Measurements from ENCODE around the gene ADAM33. TPM values are rescaled to one million over a fixed set of nuclear protein-coding genes. Genes with fewer than 3 reads are reported as not detected.
A peak's percentile ranks its signal among the peaks of the same experiment; 100 is the strongest.

Gene ADAM33
- total RNA-seq, 2 donors from 2014 or later = not detected

- ATAC-seq = no peak
- Mint-ChIP-seq H3K36me3 (no peaks in the 10 kb centered on the region), H3K4me1 (ENCODE audit: low read depth in 2 of 2) (peaks cover 0 to 10% of the 10 kb centered on the region in 2 donors), H3K9me3 (no peaks in the 10 kb centered on the region), H3K4me3 (no peak overlapping the region), H3K27me3 (peaks cover 25 to 41% of the 10 kb centered on the region in 2 donors), H3K27ac (no peak overlapping the region)
- no peak for DNase-seq (ENCODE audit: low spot score)
Measured at GRCh38 chr20:3673221-3674070, 8.4 kb downstream of the ADAM33 start.

- H3K4me1 Mint-ChIP-seq (ENCODE audit: low read depth in 2 of 2) = peaks cover 0 to 10% of the 10 kb centered on the region in 2 donors
- DNase-seq (ENCODE audit: low spot score) = no peak
- H3K27ac Mint-ChIP-seq = no peak overlapping the region
- peaks cover 24 to 41% of the 10 kb centered on the region in 2 donors for H3K27me3 Mint-ChIP-seq
- H3K9me3 Mint-ChIP-seq = no peaks in the 10 kb centered on the region
- no peak for ATAC-seq
- no peaks in the 10 kb centered on the region for H3K36me3 Mint-ChIP-seq
- H3K4me3 Mint-ChIP-seq = no peak overlapping the region
Measured at GRCh38 chr20:3672547-3673171, 9.2 kb downstream of the ADAM33 start.

- Mint-ChIP-seq H3K27me3 (peaks cover 24 to 41% of the 10 kb centered on the region in 2 donors), H3K9me3 (no peaks in the 10 kb centered on the region), H3K4me1 (ENCODE audit: low read depth in 2 of 2) (peaks cover 5 to 15% of the 10 kb centered on the region in 2 donors), H3K4me3 (no peak overlapping the region), H3K36me3 (no peaks in the 10 kb centered on the region), H3K27ac (no peak overlapping the region)
- DNase-seq (ENCODE audit: low spot score) (no peak), ATAC-seq (no peak)
Measured at GRCh38 chr20:3671986-3672546, 9.7 kb downstream of the ADAM33 start.

DNA sequence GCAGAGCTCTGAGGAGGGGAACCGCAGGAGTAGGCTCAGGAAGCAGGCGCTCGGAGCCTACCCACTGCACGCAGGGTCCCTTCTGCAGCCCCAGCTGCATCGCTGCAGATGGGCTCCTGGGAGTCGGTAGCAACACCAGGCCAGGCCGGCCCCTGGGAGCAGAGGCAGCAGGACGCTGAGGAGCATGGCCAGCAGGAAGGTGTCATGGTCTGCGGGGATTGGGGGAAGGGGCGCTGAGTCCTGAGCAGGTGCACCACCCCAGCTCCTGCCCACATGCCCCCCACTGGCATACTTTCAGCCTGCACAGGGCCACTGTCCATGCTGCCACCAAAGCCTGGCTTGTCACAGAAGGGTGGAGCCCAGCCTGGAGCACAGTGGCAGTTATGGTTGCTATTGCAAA, 10.9 kb downstream of the ADAM33 start:
- Mint-ChIP-seq H3K36me3 (no peaks in the 10 kb centered on the region), H3K27ac (no peak overlapping the region), H3K9me3 (no peaks in the 10 kb centered on the region), H3K4me1 (ENCODE audit: low read depth in 2 of 2) (peaks cover 12 to 18% of the 10 kb centered on the region in 2 donors), H3K27me3 (peaks cover 18 to 37% of the 10 kb centered on the region in 2 donors), H3K4me3 (no peak overlapping the region)
- ATAC-seq (no peak), DNase-seq (ENCODE audit: low spot score) (no peak)

DNA sequence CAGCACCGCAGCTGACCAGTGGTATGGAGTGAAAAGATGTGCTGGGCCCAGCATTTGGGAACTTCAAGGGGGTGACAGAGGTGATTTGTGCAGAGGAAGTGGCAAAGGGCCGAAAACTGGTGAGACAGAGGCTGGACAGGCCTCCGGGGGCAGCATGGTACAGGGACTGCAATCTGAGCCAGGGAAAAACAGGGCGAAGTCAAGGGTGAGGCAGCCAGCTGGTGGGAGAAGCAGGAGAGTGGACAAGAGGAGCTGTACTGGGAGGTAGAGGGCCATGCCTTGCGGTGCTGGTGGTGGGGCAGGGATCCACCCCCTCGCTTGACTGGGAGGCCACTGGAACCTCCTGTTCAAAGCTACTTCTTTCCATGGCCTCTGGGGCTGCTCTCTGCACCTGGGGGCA, 11.3 kb downstream of the ADAM33 start:
- H3K36me3 Mint-ChIP-seq = no peaks in the 10 kb centered on the region
- DNase-seq (ENCODE audit: low spot score) (no peak), ATAC-seq (no peak)
- no peak overlapping the region for H3K4me3 Mint-ChIP-seq
- H3K9me3 Mint-ChIP-seq = no peaks in the 10 kb centered on the region
- no peak overlapping the region for H3K27ac Mint-ChIP-seq
- peaks cover 14 to 35% of the 10 kb centered on the region in 2 donors for H3K27me3 Mint-ChIP-seq
- H3K4me1 Mint-ChIP-seq (ENCODE audit: low read depth in 2 of 2) = peaks cover 15 to 22% of the 10 kb centered on the region in 2 donors

GRCh38 chr20:3669710-3670367, 12.0 kb downstream of the ADAM33 start:
- H3K4me1 Mint-ChIP-seq (ENCODE audit: low read depth in 2 of 2) = peaks cover 22 to 28% of the 10 kb centered on the region in 2 donors
- ATAC-seq (no peak), DNase-seq (ENCODE audit: low spot score) (no peak)
- H3K27me3 Mint-ChIP-seq = peaks cover 7 to 29% of the 10 kb centered on the region in 2 donors
- no peaks in the 10 kb centered on the region for H3K9me3 Mint-ChIP-seq
- no peaks in the 10 kb centered on the region for H3K36me3 Mint-ChIP-seq
- H3K27ac Mint-ChIP-seq = no peak overlapping the region
- no peak overlapping the region for H3K4me3 Mint-ChIP-seq

DNA sequence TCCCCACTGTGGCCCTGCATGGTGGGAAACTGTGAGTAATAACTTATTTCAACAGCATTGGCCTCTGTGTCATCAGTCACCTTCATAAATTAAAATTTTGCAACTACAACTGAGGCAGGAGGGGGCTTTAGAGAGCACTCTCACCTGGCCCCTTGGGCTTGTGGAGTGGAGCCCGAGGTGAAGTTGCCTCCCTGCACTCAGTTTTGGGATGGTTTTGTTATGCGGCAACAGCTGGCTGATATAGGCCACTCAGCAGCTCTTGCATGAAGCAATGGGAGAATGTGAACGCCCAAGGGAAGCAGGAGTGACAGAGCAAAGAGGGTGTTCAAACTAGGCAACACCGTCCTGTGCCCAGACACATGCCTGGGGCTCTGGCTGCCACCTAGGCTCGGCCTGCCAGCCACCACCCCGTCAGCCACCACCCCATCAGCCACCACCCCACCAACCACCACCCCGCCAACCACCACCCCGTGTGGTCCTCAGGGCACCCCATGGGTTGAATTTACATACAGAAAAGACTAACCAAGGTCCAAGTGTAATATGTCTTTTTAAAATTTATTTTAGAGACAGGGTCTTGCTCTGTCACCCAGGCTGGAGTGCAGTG, 14.3 kb downstream of the ADAM33 start:
- no peak for DNase-seq (ENCODE audit: low spot score)
- Mint-ChIP-seq H3K36me3 (no peaks in the 10 kb centered on the region), H3K27me3 (peaks cover 6 to 28% of the 10 kb centered on the region in 2 donors), H3K4me1 (ENCODE audit: low read depth in 2 of 2) (peaks cover 24 to 29% of the 10 kb centered on the region in 2 donors), H3K27ac (peak overlapping the region; percentile 45 to 49), H3K9me3 (no peaks in the 10 kb centered on the region), H3K4me3 (peak overlapping the region; percentile 36)
- ATAC-seq = no peak

DNA sequence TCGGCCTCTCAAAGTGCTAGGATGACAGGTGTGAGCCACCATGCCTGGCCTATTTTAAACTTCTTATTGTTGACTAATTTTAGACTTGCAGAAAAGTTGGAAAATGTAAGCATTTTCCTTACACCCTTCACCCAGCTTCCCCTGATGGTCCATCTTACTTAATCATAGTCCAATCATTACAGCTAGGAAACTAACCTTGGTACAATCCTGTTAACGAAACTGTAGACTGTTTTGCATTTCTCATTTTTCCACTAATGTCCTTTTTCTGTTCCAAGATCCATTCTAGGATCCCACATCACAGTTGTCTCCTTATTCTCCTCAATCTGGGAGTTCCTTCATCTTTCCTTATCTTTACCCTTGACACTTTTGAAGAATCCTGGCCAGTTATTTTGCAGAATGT, 18.0 kb downstream of the ADAM33 start:
- peaks cover 24 to 26% of the 10 kb centered on the region in 2 donors for H3K27me3 Mint-ChIP-seq
- no peak for DNase-seq (ENCODE audit: low spot score)

DNA sequence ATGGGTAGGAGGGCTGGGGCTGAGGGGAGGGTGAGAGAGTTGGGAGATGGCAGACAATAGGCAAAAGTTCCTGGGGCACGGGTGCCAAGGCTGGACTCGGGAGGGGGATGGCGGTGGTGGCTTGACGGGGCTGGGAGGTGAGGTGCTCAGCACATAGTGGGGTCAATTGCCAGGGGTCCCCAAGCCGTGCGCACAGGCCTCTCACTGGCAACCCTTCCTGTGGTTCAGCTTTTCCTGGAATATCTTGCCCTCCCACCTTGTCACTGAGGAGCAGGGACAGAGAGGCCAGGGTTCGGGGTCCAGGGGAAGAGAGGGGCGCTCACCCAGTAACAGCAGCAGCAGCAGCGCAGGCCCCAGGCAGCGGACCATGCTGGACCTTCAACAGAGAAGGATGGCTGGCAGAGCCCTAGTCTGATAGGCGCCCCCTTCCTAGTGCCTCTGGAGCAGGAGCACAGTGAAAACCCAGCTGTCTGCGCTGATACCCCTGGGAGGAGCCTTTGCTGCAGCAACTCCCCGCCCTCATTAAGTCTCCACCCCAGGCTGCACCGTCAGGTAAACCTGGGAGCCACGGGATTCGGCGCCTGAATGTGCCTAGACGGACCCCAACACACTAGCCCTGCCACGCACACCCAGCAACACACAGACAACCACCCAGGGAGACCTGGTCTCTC, 18.6 kb downstream of the ADAM33 start, which contains the start of gene GFRA4:
TSS of gene GFRA4 (minus strand) at position 369 of the 671 bp plus-strand sequence. CDS start at position 369, 0 bp downstream.
- peak; percentile 28 for DNase-seq (ENCODE audit: low spot score)
- Mint-ChIP-seq H3K4me3 (no peak within 1 kb of the TSS), H3K9me3 (no peaks in the 10 kb centered on the region)

More for the DNA sequence above, 18.0 kb downstream of the ADAM33 start:
- Mint-ChIP-seq H3K4me1 (ENCODE audit: low read depth in 2 of 2) (peaks cover 28% of the 10 kb centered on the region in 2 donors), H3K36me3 (no peaks in the 10 kb centered on the region), H3K27ac (no peak overlapping the region), H3K9me3 (no peaks in the 10 kb centered on the region), H3K4me3 (no peak overlapping the region)
- no peak for ATAC-seq

GRCh38 chr20:3661814-3662665, 19.8 kb downstream of the ADAM33 start:
- H3K4me1 Mint-ChIP-seq (ENCODE audit: low read depth in 2 of 2) = peaks cover 24 to 26% of the 10 kb centered on the region in 2 donors
- ATAC-seq (no peak), DNase-seq (ENCODE audit: low spot score) (peak; percentile 58)
- H3K27me3 Mint-ChIP-seq = peaks cover 27 to 28% of the 10 kb centered on the region in 2 donors
- H3K9me3 Mint-ChIP-seq = no peaks in the 10 kb centered on the region
- H3K4me3 Mint-ChIP-seq = no peak overlapping the region
- H3K27ac Mint-ChIP-seq = no peak overlapping the region
- H3K36me3 Mint-ChIP-seq = no peaks in the 10 kb centered on the region

More for the DNA sequence above, 18.6 kb downstream of the ADAM33 start, which contains the start of gene GFRA4:
- Mint-ChIP-seq H3K36me3 (no peaks in the 10 kb centered on the region), H3K27me3 (peaks cover 27 to 28% of the 10 kb centered on the region in 2 donors), H3K4me1 (ENCODE audit: low read depth in 2 of 2) (peaks cover 28 to 31% of the 10 kb centered on the region in 2 donors), H3K27ac (no peak within 1 kb of the TSS)
- ATAC-seq = no peak

DNA sequence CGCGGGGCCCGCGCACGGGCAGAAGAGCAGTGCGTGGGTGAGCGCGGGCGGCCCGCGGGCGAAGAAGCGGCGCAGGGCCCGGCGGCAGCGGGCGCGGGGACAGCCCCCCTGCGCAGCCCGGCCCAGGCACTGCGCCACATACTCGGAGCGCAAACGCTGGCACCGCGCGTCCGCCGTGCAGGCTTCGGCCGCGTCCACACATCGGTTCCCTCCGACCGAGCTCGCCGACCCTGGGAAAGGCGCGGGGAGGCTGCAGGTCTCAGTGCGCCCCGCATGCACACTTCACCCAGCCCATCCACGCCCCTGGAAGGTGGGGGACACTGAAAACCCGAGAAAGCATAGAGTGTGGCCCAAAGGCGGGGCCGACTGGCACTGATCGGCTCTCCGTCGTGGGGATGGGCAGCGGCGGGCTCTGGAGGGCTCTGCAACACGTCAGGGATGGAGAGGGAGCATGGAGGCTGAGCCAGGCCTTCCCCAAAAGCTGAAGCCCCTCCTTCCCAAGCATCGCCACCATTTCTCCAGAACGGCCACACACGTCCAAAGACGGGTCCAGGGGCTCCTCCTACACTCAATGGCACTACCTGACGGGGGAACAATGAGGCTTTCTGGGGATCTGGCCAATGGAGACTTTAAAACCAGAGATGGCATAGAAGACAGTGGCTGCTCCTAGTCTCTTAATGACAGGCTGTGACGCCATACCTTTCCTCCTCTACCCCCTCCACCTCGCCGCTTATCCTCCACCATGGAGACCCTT, 20.6 kb downstream of the ADAM33 start:
- DNase-seq (ENCODE audit: low spot score) = no peak
- H3K27ac Mint-ChIP-seq = no peak overlapping the region
- H3K27me3 Mint-ChIP-seq = peaks cover 27 to 28% of the 10 kb centered on the region in 2 donors
- ATAC-seq = no peak
- no peak overlapping the region for H3K4me3 Mint-ChIP-seq
- no peaks in the 10 kb centered on the region for H3K36me3 Mint-ChIP-seq
- peaks cover 19 to 22% of the 10 kb centered on the region in 2 donors for H3K4me1 Mint-ChIP-seq (ENCODE audit: low read depth in 2 of 2)
- H3K9me3 Mint-ChIP-seq = no peaks in the 10 kb centered on the region
